Liver (tissue), 9 donors: Measurements from ENCODE around the gene EXOC4. TPM values are rescaled to one million over a fixed set of nuclear protein-coding genes. Genes with fewer than 3 reads are reported as not detected.

Experiments
- DNase-seq: peaks from one replicate; pipeline ENCODE4 v3.0.0-alpha.2; 2017; ENCODE audit warnings: low spot score
- H3K27ac ChIP-seq, 2 donors: one replicate each; pipeline ENCODE4 v1.7.0; 2013; ENCODE audit warnings: inconsistent platforms in 2 of 2, low read length in 2 of 2, control low read depth in 1 of 2, low read depth in 1 of 2, mild to moderate bottlenecking in 1 of 2
- H3K27me3 ChIP-seq, 4 donors: one replicate each; pipeline versions ENCODE4 v1.6.1 to v1.7.0; 2013; ENCODE audit warnings: low read length in 3 of 4, inconsistent platforms in 1 of 4, mild to moderate bottlenecking in 1 of 4, moderate library complexity in 1 of 4; ENCODE audit not compliant: control insufficient read depth in 4 of 4, insufficient read depth in 4 of 4
- H3K36me3 ChIP-seq, 4 donors: one replicate each; pipeline versions ENCODE4 v1.6.1 to v1.7.0; 2013; ENCODE audit warnings: low read length in 3 of 4, mild to moderate bottlenecking in 3 of 4, low read depth in 1 of 4, moderate library complexity in 1 of 4; ENCODE audit not compliant: control insufficient read depth in 4 of 4, insufficient read depth in 3 of 4
- H3K4me1 ChIP-seq, 4 donors: one replicate each; pipeline versions ENCODE4 v1.6.1 to v1.7.0; 2013; ENCODE audit warnings: low read length in 3 of 4, mild to moderate bottlenecking in 3 of 4, moderate library complexity in 1 of 4; ENCODE audit not compliant: control insufficient read depth in 4 of 4, insufficient read depth in 4 of 4
- H3K4me3 ChIP-seq, 3 donors: one replicate each; pipeline versions ENCODE4 v1.6.1 to v1.7.0; 2013; ENCODE audit warnings: low read length in 3 of 3, control low read depth in 1 of 3, low read depth in 1 of 3, mild to moderate bottlenecking in 1 of 3
- H3K9ac ChIP-seq, 2 donors: one replicate each; pipeline ENCODE4 v1.7.0; 2013; ENCODE audit warnings: low read length in 2 of 2, mild to moderate bottlenecking in 2 of 2, moderate library complexity in 2 of 2, control low read depth in 1 of 2, low read depth in 1 of 2
- H3K9me3 ChIP-seq, 4 donors: one replicate each; pipeline versions ENCODE4 v1.6.1 to v1.7.0; 2013; ENCODE audit warnings: low read length in 3 of 4; ENCODE audit not compliant: control insufficient read depth in 4 of 4
- EGR1 ChIP-seq, 2 donors: IDR thresholded peaks; 2 replicates each; pipeline ENCODE4 v1.6.1; 2016 to 2018; ENCODE audit warnings: antibody characterized with exemption in 2 of 2, low read depth in 2 of 2
- FOXA2 ChIP-seq: IDR thresholded peaks from 2 replicates; pipeline ENCODE4 v1.6.1; 2016; ENCODE audit warnings: antibody characterized with exemption
- HNF4A ChIP-seq, 2 donors: conservative IDR thresholded peaks; 2 replicates each; pipeline ENCODE4 v1.6.1; 2016; ENCODE audit warnings: antibody characterized with exemption in 2 of 2, mild to moderate bottlenecking in 2 of 2
- JUND ChIP-seq, 2 donors: IDR thresholded peaks; 2 replicates each; pipeline ENCODE4 v1.6.1; 2016; ENCODE audit warnings: antibody characterized with exemption in 2 of 2
- RAD21 ChIP-seq, 2 donors: IDR thresholded peaks; 2 replicates each; pipeline ENCODE4 v1.6.1; 2016; ENCODE audit warnings: antibody characterized with exemption in 2 of 2, mild to moderate bottlenecking in 2 of 2
- RXRA ChIP-seq, 2 donors: IDR thresholded peaks; 2 replicates each; pipeline ENCODE4 v1.6.1; 2017 to 2018; ENCODE audit warnings: antibody characterized with exemption in 2 of 2, mild to moderate bottlenecking in 1 of 2
- TAF1 ChIP-seq: conservative IDR thresholded peaks from 2 replicates; pipeline ENCODE4 v1.6.1; 2016; ENCODE audit warnings: antibody characterized with exemption, mild to moderate bottlenecking
- WGBS: extraction: QIAGEN DNeasy Blood & Tissue Kit; methylation state at CpG from one replicate; pipeline ENCODE4 v1.1.7; 2013; 5-methylcytosine and 5-hydroxymethylcytosine counted together
- polyA plus RNA-seq, 2 donors: library from polyadenylated mRNA; stranded (reverse) in 1 of 2; unstranded in 1 of 2; fragments of 200-250 nt in 1 of 2; fragments of >200 nt in 1 of 2; fragmentation: Nextera tagmentation in 1 of 2; extraction: Ambion mirVana in 1 of 2; gene quantifications; one replicate each; pipeline versions ENCODE4 v1.2.1 to v1.2.3, GENCODE V29; 2013 to 2015
- total RNA-seq, 2 donors: library from RNA; depleted of rRNA; stranded (reverse); fragments of >200 nt; gene quantifications; one replicate each; pipeline ENCODE4 v1.2.3, GENCODE V29; 2014
- TF ChIP-seq, protein P1 (sequence below): IDR thresholded peaks from 2 replicates; pipeline ENCODE4 v1.6.1; 2016; ENCODE audit warnings: antibody characterized with exemption, mild to moderate bottlenecking
- TF ChIP-seq, protein P2 (sequence below): IDR thresholded peaks from 2 replicates; pipeline ENCODE4 v1.6.1; 2016; ENCODE audit warnings: antibody characterized with exemption
- TF ChIP-seq, protein P3 (sequence below): IDR thresholded peaks from 2 replicates; pipeline ENCODE4 v1.6.1; 2016; ENCODE audit warnings: antibody characterized with exemption
- TF ChIP-seq, protein P4 (sequence below): fragments of 150-350 bp; IDR thresholded peaks from 2 replicates; pipeline ENCODE4 v1.5.1; 2017; ENCODE audit warnings: improper control_type of control experiment, low read depth, low read length; ENCODE audit not compliant: missing input control
- TF ChIP-seq, protein P5 (sequence below): IDR thresholded peaks from 2 replicates; pipeline ENCODE4 v1.6.1; 2016; ENCODE audit warnings: antibody characterized with exemption
- donor health status: healthy.
- donor health status: healthy.
- donor health status: healthy.
- donor health status: healthy.
- donor health status: healthy.

The EXOC4 gene
- total and polyA plus RNA-seq, 4 donors: 9.5 to 55.9 (median 23.6) TPM

DNA sequence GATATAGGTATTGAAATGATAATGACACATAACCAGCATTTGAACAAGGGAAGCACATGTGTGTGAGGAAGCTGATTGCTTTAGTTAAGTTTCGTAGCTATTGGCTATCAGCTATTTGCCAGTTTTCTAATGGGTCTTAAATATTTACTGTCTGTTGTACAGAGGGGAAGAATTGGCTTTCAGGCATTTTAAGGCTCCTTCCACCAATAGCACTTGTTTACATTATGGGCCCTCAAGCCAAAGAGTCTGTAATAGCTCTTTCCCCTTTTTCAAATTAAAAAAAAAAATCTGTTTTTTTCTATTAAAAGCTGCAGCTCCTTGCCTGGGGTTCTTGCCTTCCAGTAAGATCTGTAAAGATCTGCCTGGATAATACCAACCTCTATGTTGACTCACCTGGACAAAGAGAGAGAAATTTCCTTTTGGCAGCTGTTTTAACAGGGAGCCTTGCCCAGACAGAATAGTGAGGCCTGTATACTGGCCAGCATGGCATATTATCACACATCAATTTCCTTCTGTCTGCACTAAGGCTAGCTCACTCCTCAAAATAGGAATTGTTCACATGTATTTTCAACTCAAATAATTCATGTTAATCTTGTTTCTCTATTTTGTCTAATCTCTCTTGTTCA is 769.5 kb downstream of the EXOC4 start (continued):
- TF ChIP-seq, protein P1, sequence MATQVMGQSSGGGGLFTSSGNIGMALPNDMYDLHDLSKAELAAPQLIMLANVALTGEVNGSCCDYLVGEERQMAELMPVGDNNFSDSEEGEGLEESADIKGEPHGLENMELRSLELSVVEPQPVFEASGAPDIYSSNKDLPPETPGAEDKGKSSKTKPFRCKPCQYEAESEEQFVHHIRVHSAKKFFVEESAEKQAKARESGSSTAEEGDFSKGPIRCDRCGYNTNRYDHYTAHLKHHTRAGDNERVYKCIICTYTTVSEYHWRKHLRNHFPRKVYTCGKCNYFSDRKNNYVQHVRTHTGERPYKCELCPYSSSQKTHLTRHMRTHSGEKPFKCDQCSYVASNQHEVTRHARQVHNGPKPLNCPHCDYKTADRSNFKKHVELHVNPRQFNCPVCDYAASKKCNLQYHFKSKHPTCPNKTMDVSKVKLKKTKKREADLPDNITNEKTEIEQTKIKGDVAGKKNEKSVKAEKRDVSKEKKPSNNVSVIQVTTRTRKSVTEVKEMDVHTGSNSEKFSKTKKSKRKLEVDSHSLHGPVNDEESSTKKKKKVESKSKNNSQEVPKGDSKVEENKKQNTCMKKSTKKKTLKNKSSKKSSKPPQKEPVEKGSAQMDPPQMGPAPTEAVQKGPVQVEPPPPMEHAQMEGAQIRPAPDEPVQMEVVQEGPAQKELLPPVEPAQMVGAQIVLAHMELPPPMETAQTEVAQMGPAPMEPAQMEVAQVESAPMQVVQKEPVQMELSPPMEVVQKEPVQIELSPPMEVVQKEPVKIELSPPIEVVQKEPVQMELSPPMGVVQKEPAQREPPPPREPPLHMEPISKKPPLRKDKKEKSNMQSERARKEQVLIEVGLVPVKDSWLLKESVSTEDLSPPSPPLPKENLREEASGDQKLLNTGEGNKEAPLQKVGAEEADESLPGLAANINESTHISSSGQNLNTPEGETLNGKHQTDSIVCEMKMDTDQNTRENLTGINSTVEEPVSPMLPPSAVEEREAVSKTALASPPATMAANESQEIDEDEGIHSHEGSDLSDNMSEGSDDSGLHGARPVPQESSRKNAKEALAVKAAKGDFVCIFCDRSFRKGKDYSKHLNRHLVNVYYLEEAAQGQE: no peak
- TF ChIP-seq HNF4A (conservative IDR thresholded peaks at IDR 0.05) (no peak), JUND (IDR thresholded peaks at IDR 0.05) (no peak), EGR1 (IDR thresholded peaks at IDR 0.05; ENCODE audit: low read depth in 2 of 2) (no peak)
- TF ChIP-seq, protein P2, sequence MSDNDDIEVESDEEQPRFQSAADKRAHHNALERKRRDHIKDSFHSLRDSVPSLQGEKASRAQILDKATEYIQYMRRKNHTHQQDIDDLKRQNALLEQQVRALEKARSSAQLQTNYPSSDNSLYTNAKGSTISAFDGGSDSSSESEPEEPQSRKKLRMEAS: no peak

DNA sequence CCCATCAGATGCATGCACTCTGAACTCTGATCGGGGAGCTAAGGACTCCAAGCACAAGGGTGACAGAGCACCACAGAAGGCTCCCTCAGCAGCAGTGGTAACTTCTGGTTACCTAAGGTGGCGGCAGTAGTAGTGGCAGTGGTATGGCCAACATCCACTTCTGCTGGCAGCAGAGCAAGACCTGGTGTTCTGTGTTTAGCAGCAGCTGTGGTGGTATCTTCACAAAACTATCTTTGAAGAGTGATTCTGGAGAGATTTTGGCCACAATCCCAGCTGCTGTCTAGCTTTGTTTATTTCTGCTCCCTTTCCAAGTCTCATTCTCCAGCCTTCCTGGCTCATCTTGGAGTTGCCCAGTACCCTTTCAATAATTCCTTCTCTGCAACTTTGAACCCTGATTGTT is 771.9 kb downstream of the EXOC4 start:
- TF ChIP-seq, protein P3, sequence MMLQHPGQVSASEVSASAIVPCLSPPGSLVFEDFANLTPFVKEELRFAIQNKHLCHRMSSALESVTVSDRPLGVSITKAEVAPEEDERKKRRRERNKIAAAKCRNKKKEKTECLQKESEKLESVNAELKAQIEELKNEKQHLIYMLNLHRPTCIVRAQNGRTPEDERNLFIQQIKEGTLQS: no peak
- TF ChIP-seq RAD21 (IDR thresholded peaks at IDR 0.05) (no peak), FOXA2 (no peak), RXRA (IDR thresholded peaks at IDR 0.05) (no peak), TAF1 (no peak), JUND (IDR thresholded peaks at IDR 0.05) (no peak), HNF4A (conservative IDR thresholded peaks at IDR 0.05) (no peak)
- TF ChIP-seq, protein P2: no peak
- TF ChIP-seq, protein P4, sequence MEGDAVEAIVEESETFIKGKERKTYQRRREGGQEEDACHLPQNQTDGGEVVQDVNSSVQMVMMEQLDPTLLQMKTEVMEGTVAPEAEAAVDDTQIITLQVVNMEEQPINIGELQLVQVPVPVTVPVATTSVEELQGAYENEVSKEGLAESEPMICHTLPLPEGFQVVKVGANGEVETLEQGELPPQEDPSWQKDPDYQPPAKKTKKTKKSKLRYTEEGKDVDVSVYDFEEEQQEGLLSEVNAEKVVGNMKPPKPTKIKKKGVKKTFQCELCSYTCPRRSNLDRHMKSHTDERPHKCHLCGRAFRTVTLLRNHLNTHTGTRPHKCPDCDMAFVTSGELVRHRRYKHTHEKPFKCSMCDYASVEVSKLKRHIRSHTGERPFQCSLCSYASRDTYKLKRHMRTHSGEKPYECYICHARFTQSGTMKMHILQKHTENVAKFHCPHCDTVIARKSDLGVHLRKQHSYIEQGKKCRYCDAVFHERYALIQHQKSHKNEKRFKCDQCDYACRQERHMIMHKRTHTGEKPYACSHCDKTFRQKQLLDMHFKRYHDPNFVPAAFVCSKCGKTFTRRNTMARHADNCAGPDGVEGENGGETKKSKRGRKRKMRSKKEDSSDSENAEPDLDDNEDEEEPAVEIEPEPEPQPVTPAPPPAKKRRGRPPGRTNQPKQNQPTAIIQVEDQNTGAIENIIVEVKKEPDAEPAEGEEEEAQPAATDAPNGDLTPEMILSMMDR: no peak
- TF ChIP-seq, protein P5, sequence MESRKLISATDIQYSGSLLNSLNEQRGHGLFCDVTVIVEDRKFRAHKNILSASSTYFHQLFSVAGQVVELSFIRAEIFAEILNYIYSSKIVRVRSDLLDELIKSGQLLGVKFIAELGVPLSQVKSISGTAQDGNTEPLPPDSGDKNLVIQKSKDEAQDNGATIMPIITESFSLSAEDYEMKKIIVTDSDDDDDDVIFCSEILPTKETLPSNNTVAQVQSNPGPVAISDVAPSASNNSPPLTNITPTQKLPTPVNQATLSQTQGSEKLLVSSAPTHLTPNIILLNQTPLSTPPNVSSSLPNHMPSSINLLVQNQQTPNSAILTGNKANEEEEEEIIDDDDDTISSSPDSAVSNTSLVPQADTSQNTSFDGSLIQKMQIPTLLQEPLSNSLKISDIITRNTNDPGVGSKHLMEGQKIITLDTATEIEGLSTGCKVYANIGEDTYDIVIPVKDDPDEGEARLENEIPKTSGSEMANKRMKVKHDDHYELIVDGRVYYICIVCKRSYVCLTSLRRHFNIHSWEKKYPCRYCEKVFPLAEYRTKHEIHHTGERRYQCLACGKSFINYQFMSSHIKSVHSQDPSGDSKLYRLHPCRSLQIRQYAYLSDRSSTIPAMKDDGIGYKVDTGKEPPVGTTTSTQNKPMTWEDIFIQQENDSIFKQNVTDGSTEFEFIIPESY: no peak
- 91% methylated on average over 2 of the region's 2 CpGs for WGBS
- Histone ChIP-seq H3K9ac (no peak overlapping the region), H3K27ac (no peak overlapping the region), H3K4me1 (no peaks in the 10 kb centered on the region), H3K36me3 (peaks cover 0 to 7% (median 0%) of the 10 kb centered on the region in 4 donors), H3K4me3 (no peak overlapping the region), H3K9me3 (peaks cover 0 to 15% (median 6%) of the 10 kb centered on the region in 4 donors), H3K27me3 (no peaks in the 10 kb centered on the region)
- no peak for DNase-seq
